ENCODE results near the gene ABCC6. TPM values are rescaled to one million over a fixed set of nuclear protein-coding genes. Genes with fewer than 3 reads are reported as not detected.

Gene ABCC6
- total and polyA plus RNA-seq, 8 donors: 4.1 to 95.6 (median 11.5) TPM

GRCh38 chr16:16143931-16144330 lies 79.4 kb downstream of the ABCC6 start:
- H3K27me3 ChIP-seq: no peaks in the 10 kb centered on the region
- peaks cover 31 to 84% (median 72%) of the 10 kb centered on the region in 4 donors for H3K36me3 ChIP-seq
- intact Hi-C loops (cut with DNase I; ENCODE audit: low total_unique reads): no loop called here
- H3K4me1 ChIP-seq: peaks cover 0 to 21% (median 3%) of the 10 kb centered on the region in 4 donors
- DNase-seq: no peak
- WGBS, 5 donors: 85 to 94% (median 89%) methylated on average over 5 to 8 of the region's 8 CpGs
- no peak overlapping the region for H3K4me3 ChIP-seq
- no peak for TF ChIP-seq POLR2A (IDR thresholded peaks at IDR 0.05)
- TF ChIP-seq, protein P1, sequence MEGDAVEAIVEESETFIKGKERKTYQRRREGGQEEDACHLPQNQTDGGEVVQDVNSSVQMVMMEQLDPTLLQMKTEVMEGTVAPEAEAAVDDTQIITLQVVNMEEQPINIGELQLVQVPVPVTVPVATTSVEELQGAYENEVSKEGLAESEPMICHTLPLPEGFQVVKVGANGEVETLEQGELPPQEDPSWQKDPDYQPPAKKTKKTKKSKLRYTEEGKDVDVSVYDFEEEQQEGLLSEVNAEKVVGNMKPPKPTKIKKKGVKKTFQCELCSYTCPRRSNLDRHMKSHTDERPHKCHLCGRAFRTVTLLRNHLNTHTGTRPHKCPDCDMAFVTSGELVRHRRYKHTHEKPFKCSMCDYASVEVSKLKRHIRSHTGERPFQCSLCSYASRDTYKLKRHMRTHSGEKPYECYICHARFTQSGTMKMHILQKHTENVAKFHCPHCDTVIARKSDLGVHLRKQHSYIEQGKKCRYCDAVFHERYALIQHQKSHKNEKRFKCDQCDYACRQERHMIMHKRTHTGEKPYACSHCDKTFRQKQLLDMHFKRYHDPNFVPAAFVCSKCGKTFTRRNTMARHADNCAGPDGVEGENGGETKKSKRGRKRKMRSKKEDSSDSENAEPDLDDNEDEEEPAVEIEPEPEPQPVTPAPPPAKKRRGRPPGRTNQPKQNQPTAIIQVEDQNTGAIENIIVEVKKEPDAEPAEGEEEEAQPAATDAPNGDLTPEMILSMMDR (IDR thresholded peaks at IDR 0.05): no peak
- no peak for TF ChIP-seq POLR2AphosphoS5 (IDR thresholded peaks at IDR 0.05)
- TF ChIP-seq EP300 (IDR thresholded peaks at IDR 0.05): no peak
- H3K27ac ChIP-seq: no peak overlapping the region
- no peaks in the 10 kb centered on the region for H3K9me3 ChIP-seq

DNA sequence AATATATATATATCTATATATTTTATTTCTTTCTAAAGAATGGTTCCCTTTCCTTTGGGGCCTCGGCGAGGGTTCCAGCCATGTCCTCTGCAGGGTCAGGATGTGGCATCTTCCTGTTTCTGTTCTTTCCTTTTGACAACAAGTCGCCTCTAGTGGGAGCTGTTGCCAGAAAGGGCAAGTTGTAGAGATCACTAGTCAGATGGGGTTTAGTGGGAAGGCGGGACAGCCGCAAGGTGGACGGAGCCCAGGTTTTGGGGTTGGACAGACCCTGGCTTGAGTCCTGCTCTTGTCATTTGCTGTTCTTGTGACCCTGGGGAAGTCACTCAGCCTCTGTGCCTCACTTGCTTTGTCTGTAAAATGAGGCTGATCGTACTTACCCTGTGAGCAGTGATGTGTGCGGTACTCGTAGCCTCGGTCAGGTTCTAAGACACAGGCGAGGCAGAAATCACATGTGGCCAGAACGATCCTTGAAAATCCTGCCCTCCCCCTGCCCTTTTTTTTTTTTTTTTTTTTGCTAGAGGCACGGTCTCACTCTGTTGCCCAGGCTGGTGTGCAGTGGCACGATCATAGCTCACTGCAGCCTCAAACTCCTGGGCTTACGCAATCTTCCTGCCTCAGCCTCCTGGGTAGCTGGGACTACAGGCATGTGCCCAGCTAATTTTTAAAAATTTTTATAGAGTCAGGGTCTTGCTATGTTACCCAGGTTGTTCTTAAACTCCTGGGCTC lies 80.1 kb downstream of the ABCC6 start:
- DNase-seq: no peak
- H3K27ac ChIP-seq: no peak overlapping the region
- 86 to 93% (median 90%) methylated on average over 15 of the region's 15 CpGs for WGBS, 5 donors
- H3K4me1 ChIP-seq: peaks cover 0 to 14% (median 1%) of the 10 kb centered on the region in 4 donors
- H3K27me3 ChIP-seq: no peaks in the 10 kb centered on the region
- intact Hi-C loops (cut with DNase I; ENCODE audit: low total_unique reads): no loop called here
- TF ChIP-seq, protein P1 (IDR thresholded peaks at IDR 0.05): no peak
- TF ChIP-seq POLR2AphosphoS5 (IDR thresholded peaks at IDR 0.05) (no peak), EP300 (IDR thresholded peaks at IDR 0.05) (no peak), POLR2A (IDR thresholded peaks at IDR 0.05) (no peak)
- H3K4me3 ChIP-seq: no peak overlapping the region
- H3K9me3 ChIP-seq: no peaks in the 10 kb centered on the region
- H3K36me3 ChIP-seq: peaks cover 39 to 91% (median 80%) of the 10 kb centered on the region in 4 donors

GRCh38 chr16:16141784-16142396 lies 81.4 kb downstream of the ABCC6 start:
- H3K27ac ChIP-seq: no peak overlapping the region
- no peaks in the 10 kb centered on the region for H3K9me3 ChIP-seq
- H3K36me3 ChIP-seq: peaks cover 49 to 100% (median 92%) of the 10 kb centered on the region in 4 donors
- H3K4me1 ChIP-seq: peaks cover 0 to 9% (median 0%) of the 10 kb centered on the region in 4 donors
- H3K4me3 ChIP-seq: no peak overlapping the region
- TF ChIP-seq, protein P1 (IDR thresholded peaks at IDR 0.05): no peak
- TF ChIP-seq POLR2A (IDR thresholded peaks at IDR 0.05) (no peak), POLR2AphosphoS5 (IDR thresholded peaks at IDR 0.05) (no peak), EP300 (IDR thresholded peaks at IDR 0.05) (no peak)
- no peaks in the 10 kb centered on the region for H3K27me3 ChIP-seq
- intact Hi-C loops (cut with DNase I; ENCODE audit: low total_unique reads): no loop called here
- 68 to 93% (median 85%) methylated on average over 6 to 7 of the region's 7 CpGs for WGBS, 5 donors
- DNase-seq: no peak

DNA sequence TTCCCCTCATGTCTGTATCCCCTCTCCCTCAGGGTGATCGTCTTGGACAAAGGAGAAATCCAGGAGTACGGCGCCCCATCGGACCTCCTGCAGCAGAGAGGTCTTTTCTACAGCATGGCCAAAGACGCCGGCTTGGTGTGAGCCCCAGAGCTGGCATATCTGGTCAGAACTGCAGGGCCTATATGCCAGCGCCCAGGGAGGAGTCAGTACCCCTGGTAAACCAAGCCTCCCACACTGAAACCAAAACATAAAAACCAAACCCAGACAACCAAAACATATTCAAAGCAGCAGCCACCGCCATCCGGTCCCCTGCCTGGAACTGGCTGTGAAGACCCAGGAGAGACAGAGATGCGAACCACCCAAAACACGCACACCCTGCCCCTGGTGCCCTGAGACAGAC lies 82.2 kb downstream of the ABCC6 start:
- Histone ChIP-seq H3K4me3 (no peak overlapping the region), H3K27me3 (no peaks in the 10 kb centered on the region), H3K9me3 (no peaks in the 10 kb centered on the region), H3K36me3 (peaks cover 56 to 100% (median 93%) of the 10 kb centered on the region in 4 donors), H3K27ac (no peak overlapping the region), H3K4me1 (peaks cover 0 to 3% (median 0%) of the 10 kb centered on the region in 4 donors)
- TF ChIP-seq EP300 (IDR thresholded peaks at IDR 0.05) (no peak), POLR2A (IDR thresholded peaks at IDR 0.05) (no peak), POLR2AphosphoS5 (IDR thresholded peaks at IDR 0.05) (no peak)
- TF ChIP-seq, protein P1 (IDR thresholded peaks at IDR 0.05): no peak
- intact Hi-C loops (cut with DNase I; ENCODE audit: low total_unique reads): no loop called here
- 90 to 97% (median 95%) methylated on average over 10 to 11 of the region's 11 CpGs for WGBS, 5 donors
- DNase-seq: no peak
